Measurements from ENCODE around the gene PSMB2.

DNA sequence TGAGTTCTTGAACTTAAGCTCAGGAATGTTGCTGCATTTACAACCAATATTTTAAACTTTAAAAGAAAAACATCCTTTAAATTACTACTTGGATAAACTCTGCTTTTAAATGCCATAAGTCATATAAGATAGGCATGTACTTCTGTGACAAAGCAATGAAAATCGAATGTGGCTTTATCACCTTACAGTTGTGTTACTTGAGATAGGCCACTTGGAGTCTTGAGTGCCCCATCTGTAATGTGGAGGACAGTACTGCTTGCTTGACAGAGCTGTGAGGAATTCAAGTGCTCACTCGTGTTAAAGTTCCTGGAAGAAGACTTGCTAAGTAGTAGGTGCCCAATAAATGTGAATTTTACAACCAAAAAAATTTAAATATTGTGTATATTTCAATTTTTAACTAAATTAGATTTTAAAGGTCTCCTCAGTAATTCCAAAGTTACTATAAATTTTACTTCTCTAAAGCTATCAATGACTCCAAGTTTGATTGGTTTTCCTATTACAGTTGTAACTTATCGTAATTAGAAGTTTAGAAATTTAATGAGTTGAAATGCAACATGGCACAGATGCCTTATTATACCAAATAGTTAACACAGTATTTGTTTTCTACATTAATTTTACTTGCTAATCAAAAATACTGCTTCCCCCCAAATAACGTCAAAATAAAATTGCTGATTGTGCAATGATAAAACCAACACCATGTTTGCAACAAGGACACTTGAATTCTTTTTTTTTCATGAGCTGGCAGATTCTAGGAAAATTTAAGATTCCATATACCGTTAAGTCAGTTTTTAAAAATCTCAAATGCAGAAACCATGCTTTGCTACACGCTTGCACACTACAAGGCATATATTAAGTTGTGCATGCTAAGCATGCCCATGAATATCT is 21.8 kb downstream of the PSMB2 start:
- no peak for TF ChIP-seq EZH2 (IDR thresholded peaks at IDR 0.05; ENCODE audit: insufficient read depth, poor library complexity, severe bottlenecking)
- no peak for TF ChIP-seq EZH2phosphoT487 (IDR thresholded peaks at IDR 0.05; ENCODE audit: insufficient read depth, low read depth)

Measured in GM23248 (cell line).